Gastroesophageal sphincter (tissue), 3 donors: ENCODE measurements around the gene ABRAXAS1.

Experiments
- CTCF ChIP-seq, 4 experiments: fragments of 200-600 bp in 2 of 4; fragments of 450-650 bp in 2 of 4; sonication (generic) in 1 of 4; IDR thresholded peaks; one replicate each; pipeline ENCODE4 v1.5.1; 2017 to 2019; ENCODE audit warnings: antibody characterized with exemption in 4 of 4, mild to moderate bottlenecking in 2 of 4, moderate library complexity in 2 of 4
- EP300 ChIP-seq: sonication (generic); formaldehyde crosslinking; IDR thresholded peaks from one replicate; pipeline ENCODE4 v1.6.1; 2017; ENCODE audit warnings: antibody characterized with exemption, mild to moderate bottlenecking
- POLR2A ChIP-seq, 2 donors: fragments of 450-650 bp; IDR thresholded peaks; one replicate each; pipeline ENCODE4 v1.6.1; 2017; ENCODE audit warnings: antibody characterized with exemption in 2 of 2, mild to moderate bottlenecking in 2 of 2, moderate library complexity in 1 of 2
- POLR2AphosphoS5 ChIP-seq: sonication (generic); formaldehyde crosslinking; IDR thresholded peaks from one replicate; pipeline ENCODE4 v1.6.1; 2017; ENCODE audit warnings: antibody characterized with exemption

GRCh38 chr4:83504503-83504902 lies 19.6 kb upstream of the ABRAXAS1 start:
- no peak for TF ChIP-seq CTCF (IDR thresholded peaks at IDR 0.05)
- no peak for TF ChIP-seq POLR2A (IDR thresholded peaks at IDR 0.05)
- TF ChIP-seq POLR2AphosphoS5: no peak
- TF ChIP-seq EP300: no peak
